ENCODE data around the gene RELN. TPM values are rescaled to one million over a fixed set of nuclear protein-coding genes. Genes with fewer than 3 reads are reported as not detected.

Gene RELN
- total RNA-seq, 1 donor, result under 0.01 TPM

DNA sequence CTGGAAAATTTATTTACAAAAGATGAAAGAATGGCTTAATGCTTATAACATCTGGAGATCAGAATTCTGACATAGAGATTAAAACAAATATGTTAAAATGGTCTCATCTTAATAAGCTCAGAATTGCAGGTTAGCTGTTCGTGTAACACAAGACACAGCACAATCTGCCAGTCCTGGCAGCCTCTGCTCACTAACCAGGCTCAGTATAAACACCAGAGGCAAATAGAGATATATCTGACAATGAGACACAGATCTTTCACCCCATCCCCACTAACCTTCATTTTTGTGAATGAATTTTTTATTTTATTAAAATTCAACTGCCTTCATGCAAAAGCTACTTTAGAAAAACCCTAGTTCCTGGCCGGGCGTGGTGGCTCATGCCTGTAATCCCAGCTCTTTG lies 51.8 kb downstream of the RELN start:
- no peak for DNase-seq (ENCODE audit: low read depth)
- TF ChIP-seq, protein P1, sequence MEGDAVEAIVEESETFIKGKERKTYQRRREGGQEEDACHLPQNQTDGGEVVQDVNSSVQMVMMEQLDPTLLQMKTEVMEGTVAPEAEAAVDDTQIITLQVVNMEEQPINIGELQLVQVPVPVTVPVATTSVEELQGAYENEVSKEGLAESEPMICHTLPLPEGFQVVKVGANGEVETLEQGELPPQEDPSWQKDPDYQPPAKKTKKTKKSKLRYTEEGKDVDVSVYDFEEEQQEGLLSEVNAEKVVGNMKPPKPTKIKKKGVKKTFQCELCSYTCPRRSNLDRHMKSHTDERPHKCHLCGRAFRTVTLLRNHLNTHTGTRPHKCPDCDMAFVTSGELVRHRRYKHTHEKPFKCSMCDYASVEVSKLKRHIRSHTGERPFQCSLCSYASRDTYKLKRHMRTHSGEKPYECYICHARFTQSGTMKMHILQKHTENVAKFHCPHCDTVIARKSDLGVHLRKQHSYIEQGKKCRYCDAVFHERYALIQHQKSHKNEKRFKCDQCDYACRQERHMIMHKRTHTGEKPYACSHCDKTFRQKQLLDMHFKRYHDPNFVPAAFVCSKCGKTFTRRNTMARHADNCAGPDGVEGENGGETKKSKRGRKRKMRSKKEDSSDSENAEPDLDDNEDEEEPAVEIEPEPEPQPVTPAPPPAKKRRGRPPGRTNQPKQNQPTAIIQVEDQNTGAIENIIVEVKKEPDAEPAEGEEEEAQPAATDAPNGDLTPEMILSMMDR (IDR thresholded peaks at IDR 0.05; ENCODE audit: insufficient read depth, low read depth, low read length), result no peak
- H3K4me3 ChIP-seq (ENCODE audit: low read depth, low read length), result no peak overlapping the region

DNA sequence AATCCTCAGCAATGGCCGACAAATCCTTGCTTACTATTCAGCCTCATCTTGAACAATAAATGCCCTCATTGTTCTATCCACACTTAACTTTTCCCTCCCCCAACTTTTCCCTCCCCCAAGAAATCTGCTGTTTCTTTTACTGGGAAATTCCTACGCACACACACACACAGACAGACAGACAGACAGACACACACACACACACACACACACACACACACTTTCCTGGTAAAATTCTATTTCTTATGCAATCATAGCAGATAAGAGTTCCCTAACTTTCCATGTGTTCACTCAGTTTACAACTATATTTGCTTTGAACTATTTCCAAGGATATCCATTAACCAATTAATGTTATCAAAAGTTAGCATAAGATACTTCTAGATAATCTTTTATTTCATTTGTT lies 52.9 kb downstream of the RELN start:
- no peak overlapping the region for H3K4me3 ChIP-seq (ENCODE audit: low read depth, low read length)
- TF ChIP-seq, protein P1 (IDR thresholded peaks at IDR 0.05; ENCODE audit: insufficient read depth, low read depth, low read length), result no peak
- DNase-seq (ENCODE audit: low read depth), result no peak

GRCh38 chr7:103934508-103934907 lies 55.0 kb downstream of the RELN start:
- DNase-seq (ENCODE audit: low read depth), result no peak
- TF ChIP-seq, protein P1 (IDR thresholded peaks at IDR 0.05; ENCODE audit: insufficient read depth, low read depth, low read length), result no peak
- no peak overlapping the region for H3K4me3 ChIP-seq (ENCODE audit: low read depth, low read length)

- TF ChIP-seq, protein P1 (IDR thresholded peaks at IDR 0.05; ENCODE audit: insufficient read depth, low read depth, low read length), result no peak
- H3K4me3 ChIP-seq (ENCODE audit: low read depth, low read length), result no peak overlapping the region
- DNase-seq (ENCODE audit: low read depth), result no peak
Measured at GRCh38 chr7:103932389-103932788, 57.1 kb downstream of the RELN start.

DNA sequence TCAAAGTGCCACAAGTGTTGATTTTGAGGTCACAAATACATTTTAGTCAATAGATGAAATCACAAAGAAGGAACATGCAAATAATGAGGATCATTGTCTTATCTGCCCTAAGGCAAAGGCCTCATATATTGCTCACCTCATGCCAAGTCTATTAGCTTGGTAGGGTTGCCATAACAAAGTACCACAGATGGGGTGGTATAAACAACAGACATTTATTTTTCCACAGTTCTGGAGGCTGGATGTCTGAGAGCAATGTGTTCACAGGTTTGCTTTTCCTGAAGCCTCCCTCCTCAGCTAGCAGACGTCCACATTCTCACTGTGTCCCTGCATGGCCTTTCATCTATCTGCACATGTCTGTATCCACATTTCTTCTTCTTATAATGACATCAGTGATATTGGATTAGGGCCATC lies 59.6 kb downstream of the RELN start:
- H3K4me3 ChIP-seq (ENCODE audit: low read depth, low read length), result no peak overlapping the region
- DNase-seq (ENCODE audit: low read depth), result no peak
- TF ChIP-seq, protein P1 (IDR thresholded peaks at IDR 0.05; ENCODE audit: insufficient read depth, low read depth, low read length), result no peak

- TF ChIP-seq, protein P1 (IDR thresholded peaks at IDR 0.05; ENCODE audit: insufficient read depth, low read depth, low read length), result no peak
- H3K4me3 ChIP-seq (ENCODE audit: low read depth, low read length), result no peak overlapping the region
- DNase-seq (ENCODE audit: low read depth), result no peak
Measured at GRCh38 chr7:103928581-103928980, 60.9 kb downstream of the RELN start.

- DNase-seq (ENCODE audit: low read depth), result no peak
- TF ChIP-seq, protein P1 (IDR thresholded peaks at IDR 0.05; ENCODE audit: insufficient read depth, low read depth, low read length), result no peak
Measured at GRCh38 chr7:103924184-103924583, 65.3 kb downstream of the RELN start.

More at GRCh38 chr7:103924184-103924583, 65.3 kb downstream of the RELN start:
- H3K4me3 ChIP-seq (ENCODE audit: low read depth, low read length), result no peak overlapping the region

Data from fibroblast of villous mesenchyme (primary cell).